Bone marrow (tissue), 2 donors: Measurements from ENCODE around the gene NLK.
"Not testable (repeated sequence)": the region's sequence is repeated elsewhere in the genome, so short reads cannot be mapped to it uniquely, and the experiment has no call there.

Experiments
- DNase-seq, 2 donors: peaks; one replicate each; lab custom pipeline; 2025; lab: John Stamatoyannopoulos, UW

NLK gene

DNA sequence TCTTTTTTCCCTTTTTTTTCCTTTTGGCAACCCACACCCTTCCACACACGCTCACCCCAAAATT is at the start of gene NLK:
NLK (plus strand) TSS at position 21 of the 64 bp plus-strand sequence. CDS start 197 bp downstream, outside the sequence.
- DNase-seq = no peak

DNA sequence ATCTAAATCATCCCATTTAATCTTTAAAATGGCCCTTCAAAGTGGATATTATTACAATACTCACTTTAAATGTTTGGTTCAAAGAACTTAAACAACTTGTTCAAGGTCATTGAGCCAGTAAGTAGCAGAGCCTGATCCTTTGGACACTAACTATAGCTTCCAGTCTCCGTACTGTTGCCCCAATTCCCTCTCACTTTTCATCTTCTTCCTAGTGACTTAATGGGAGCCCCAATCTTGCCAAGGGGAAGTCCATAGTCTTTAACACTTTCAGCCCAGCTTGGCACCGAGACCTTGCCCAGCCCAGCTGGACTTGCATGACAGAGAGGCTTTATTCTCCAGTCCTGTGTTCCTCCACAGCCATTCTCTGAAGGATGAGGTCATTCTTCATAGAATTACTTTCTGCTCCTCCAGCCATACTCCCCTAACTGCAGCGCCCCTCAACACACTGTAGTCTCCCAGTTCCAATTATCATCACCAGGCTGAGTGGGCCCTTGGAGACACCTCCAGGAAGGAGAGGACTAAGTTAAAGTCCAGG is 49.2 kb upstream of the NLK start:
- DNase-seq = no peak

DNA sequence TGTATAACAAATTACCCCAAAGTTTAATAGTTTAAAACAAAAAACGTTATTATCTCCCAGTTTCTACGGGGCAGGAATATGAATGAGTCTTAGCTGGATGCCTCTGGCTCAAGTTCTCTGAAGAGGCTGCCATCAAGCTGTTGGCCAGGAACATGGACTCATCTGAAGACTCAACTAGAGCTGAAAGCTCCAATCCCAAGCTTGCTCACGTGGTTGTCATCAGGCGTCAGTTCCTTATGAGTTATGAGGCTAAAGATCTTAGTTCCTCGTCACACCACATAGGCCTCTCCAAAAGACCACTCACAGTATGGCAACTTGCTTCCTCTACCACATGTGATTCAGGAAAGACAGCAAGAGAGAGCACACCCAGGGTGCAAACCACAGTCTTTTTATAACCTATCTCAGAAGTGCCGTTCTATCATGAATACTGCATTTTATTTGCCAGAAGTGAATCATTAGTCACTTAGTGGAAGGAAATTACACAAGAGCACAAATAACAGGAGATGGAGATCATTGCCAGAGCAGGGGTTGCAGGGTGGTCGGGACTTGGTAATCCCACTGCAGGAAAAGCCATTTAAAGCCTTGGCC is 48.7 kb upstream of the NLK start:
- no peak for DNase-seq

DNA sequence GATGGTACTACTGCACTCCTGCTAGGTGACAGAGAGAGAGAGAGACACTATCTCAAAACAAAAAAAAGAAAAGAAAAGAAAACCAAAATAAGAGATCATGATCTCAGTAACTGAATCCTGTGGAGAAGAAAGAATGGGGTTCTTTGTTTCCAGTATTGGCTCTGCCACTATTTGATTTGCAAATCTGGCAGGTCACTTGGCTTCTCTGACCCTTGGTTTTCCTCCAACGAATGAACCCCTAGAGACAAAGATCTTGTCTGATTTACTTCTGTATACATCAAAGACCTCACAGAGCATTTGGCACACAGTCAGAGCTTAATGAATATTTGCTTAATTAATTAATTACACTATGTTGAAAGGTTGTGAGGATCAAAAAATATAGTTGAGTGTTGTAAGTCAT is 47.9 kb upstream of the NLK start:
- DNase-seq = no peak

DNA sequence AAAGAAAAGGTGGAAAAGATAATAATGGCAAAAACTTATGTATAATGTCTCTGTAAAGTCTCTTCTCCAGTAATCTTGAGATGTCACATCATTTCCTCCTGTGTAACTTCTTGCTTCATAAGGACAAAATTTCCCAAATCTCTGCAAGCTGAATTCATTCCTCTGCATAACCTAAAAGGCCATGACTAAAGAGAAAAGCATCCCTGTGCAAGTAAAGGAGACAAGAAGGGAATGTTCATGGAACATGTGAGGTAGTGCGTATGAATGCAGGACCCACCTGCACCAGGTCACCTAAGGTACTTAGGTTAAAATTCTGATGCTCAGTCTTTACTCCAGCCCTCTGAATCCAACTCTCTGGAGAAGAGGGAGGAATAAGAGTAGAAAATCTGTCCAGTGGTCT is 46.9 kb upstream of the NLK start:
- DNase-seq = no peak

DNA sequence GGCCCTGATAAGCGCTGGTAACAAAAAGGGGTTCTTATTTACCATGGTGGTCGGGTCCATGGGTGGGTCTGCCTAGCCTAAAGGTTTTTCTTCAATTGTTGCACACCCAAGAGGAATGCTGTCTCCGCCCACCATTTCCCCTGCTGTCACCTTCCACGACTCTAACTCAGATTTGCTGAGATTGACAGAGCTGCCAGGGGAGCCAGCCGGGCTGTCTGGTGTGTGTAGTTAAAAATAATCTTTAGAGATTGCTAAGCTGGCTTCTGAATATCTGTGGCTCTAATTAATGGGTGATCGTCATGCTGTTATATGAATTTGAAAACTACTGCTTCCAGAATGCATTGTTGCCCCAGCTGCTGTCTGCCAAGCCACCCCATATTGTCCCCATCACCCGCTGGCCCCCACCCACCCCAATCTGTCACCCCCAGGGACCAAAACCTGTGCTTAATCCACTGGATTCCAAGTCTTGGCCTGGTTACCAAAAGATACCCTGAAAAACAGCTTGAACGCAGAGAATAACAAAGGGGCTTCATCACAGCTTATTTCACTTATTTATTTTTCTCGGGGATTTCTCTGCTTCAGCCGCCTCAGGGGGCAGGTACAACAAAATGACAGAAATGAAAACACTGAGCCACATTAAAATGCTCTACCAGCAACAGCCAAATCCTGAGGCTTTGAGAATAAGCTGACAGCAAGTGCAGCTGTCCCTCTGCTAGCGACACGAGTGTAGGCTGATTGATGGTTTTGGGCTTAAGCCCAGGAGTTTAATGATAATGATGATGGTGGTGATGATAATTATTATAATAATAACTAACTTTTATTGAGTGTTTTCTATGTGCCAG is 46.1 kb upstream of the NLK start:
- DNase-seq = no peak

DNA sequence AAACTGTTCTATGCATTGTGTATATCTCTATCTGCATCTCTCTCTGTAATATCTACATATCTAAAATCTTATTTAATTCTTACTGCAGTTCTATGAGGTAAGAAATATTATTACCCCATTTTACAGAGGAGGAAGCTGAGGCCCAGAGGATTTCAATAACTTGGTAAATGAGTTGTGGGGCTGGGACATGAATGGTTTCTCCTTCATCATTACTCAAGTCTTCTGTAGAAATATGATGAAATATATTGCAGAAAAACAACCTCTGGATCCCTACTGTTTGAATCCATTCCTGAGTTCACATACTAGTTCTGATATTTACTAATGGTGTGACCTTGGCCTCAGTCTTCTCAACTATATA is 45.5 kb upstream of the NLK start:
- no peak for DNase-seq

DNA sequence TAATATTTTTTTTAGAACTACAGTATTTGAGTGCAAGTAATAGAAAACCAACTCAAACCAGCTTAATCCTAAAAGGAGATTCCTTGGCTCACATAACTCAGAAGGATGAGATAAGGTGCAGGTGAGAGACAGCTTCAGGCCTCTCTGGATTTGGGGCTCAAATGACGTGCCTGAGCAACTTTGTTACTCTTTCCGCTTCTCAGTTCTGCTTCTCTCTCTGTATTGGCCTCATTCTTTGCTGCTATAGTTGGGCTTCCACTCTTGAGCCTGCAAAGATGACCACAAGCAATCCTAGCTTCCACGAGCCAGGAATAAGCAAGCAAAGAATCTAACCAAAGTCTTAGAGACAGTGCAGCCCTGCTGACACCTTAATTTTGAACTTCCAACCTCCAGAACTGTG is 45.0 kb upstream of the NLK start:
- DNase-seq = no peak

DNA sequence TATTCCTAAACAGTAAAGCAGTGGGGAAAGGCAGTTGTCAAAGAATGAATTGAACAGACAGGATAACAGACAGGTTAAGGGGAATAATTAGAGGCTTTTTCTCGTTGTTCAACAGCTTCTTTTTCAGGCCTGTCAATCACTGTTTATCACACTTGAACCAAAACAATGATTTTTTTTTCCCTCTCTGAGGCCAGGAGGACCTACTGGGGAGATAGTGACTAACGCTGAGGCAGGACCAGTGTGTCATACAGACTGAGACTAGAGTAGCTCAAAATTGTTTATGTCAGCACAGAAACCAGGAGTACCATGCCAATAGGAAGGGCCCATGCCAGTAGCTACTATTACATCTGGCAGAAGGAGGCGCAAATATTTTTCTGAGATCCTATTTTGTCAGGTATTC is 41.3 kb upstream of the NLK start:
- DNase-seq = no peak

DNA sequence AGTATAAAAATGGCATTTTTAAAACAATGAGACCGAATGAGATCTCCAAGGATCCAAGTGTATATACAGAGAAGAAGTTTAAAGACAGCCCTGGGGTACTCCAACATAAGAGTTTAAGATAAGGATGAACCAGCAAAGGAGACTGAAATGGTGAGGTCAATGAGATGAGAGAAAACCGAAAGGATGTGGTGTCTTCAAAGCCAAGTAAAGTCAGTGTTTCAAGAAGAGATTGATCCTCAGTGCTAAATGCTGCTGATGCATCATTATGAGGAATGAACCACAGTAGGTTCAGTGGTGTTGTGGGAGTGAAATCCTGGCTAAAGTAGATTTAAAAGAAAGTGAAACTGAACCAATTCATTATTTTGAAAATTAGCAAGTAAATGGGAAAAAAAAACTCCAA is 38.1 kb upstream of the NLK start:
- DNase-seq = no peak

DNA sequence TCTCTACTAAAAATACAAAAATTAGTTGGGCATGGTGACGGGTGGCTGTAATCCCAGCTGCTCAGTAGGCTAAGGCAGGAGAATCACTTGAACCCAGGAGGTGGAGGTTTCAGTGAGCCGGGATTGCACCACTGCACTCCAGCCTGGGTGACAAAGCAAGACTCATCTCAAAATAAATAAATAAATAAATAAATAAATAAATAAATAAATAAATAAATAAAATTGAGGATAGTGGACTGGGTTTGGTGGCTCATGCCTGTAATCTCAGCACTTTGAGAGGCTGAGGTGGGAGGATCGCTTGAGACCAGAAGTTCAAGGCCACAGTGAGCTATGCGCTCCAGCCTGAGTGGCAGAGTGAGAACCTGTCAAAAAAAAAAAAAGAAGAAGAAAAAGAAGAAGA is 34.6 kb upstream of the NLK start:
- DNase-seq = not testable (repeated sequence)

DNA sequence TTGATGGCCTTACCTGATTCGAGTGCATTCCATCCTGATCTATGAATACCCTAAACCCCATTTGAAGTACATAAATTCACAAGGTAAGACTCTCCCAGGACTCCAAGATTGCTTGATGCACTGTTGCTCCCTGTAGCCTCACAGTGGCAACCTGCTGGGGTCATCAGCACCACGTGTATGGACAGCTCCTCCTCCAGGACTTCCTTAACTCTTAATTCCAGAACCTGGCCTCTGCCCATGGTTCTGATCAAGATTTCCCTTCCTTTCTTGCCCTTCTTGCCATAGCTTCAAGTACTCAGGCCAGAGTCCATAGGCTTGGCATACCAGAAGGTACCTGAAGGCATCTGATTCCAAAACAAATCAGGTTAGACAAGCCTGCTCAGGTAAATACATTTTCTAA is 34.0 kb upstream of the NLK start:
- DNase-seq = peak in 1 of 2 donors; percentile 12

DNA sequence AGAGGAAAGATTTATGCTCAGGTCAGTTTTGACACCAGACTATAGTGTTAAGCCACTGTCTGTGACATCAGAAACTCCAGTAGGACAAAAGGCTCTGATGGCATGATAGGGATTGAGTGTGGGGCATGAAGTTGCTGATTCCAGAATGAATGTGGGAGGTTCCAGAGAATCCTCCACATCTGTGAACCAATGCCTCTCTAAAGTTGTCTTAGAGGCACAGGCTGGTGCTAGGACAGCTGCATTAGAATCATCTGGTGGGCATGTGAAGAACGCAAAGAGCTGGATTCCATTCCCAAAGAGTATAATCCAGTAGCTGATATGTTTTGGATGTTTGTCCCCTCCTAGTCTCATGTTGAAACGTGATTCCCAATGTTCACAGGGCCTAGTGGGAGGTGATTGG is 32.1 kb upstream of the NLK start:
- DNase-seq = no peak

DNA sequence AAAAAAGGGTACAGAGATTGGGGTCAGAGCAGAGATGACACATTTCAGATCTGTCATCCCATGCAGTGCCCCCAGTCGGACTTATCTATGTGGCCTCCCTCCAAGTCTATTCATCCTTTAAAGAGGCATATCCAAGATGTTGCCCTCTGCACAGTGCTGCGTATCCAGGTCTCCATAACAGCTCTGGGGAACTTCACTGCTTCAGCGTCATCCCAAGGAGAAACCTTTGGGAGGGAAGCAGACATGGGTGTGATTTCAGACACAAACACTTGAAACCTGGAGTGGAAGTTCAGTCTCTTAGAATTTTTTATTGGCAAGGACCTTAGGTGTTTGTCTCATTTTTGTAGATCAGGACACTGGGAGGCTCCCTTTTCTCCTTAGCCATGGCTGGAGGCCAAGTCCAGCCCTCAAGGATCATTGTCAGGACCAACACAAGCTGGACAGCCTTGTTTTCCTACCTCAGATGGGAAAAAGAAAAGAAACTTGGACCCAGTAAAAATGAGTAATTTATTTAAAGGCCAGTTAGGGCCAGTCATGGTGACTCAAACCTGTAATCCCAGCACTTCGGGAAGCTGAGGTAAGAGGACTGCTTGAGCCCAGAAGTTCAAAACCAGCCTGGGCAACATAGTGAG is 23.9 kb upstream of the NLK start:
- DNase-seq = no peak

DNA sequence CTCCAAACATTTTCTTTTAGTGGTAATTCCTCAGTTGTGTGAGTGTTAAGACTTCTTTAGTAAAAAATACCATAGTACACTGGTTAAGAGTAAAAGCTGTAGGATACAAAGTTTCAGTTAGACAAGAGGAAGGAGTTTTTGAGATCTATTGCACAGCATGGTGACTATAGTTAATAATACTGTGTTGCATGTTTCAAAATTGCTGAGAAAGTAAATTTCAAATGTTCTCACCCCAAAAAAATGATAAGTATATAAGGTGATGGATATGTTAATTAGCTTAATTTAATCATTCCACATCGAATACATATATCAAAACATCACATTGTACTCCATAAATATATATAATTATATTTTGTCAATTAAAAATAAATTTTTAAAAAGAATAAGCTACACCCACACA is 22.0 kb upstream of the NLK start:
- no peak for DNase-seq

DNA sequence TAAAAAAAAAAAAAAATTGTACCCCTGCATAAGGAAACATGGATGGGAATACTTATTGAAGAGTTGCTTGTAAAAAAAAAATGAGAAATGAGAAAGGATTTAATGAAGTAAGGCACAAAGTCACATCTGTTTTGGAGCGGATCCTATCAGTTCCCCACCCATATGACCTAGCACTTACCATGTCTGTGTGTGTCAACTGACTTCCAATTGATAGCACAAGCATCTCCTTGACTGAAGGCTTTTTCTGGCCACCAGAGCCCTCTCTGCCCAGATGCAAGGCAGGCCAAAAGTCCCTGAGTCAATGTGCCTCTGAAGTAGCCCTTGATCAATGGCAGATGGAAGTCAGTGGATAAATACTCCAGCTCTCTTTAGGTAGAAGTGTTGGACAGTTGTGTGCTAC is 13.4 kb upstream of the NLK start:
- DNase-seq = no peak

DNA sequence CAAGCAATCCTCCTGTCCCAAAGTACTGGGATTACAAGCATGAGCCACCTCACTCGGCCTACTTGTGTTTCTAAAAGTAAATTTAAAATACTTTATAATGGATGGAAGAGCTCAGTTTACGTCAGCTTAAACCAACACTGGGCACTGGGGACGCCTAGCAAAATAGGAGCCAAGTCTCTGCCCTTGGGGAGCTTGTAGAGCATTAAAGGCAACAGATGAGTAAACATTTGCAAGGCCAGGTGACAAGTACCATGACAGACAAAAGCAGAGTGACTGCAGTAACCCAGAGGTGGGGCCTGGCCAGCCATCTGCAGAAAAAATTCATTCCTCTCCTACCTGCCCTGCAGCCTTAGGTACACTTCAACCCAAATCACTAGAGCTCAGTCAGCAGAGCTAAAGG is 12.1 kb upstream of the NLK start:
- no peak for DNase-seq

DNA sequence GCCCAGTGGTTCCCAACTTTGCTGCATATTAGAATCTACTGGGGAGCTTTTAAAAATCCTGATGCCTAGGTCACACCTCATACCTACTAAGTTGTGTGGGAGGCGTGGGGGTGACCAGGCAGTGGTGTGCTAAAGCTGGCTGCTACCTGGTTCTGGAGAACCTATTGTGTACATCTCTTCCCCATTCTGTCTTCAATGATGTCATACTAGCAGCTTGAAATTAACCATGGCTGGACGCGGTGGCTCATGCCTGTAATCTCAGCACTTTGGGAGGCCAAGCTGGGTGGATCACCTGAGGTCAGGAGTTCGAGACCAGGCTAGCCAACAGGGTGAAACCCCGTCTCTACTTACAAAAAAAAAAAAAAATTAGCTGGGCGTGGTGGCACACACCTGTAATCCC is 11.3 kb upstream of the NLK start:
- DNase-seq = no peak

DNA sequence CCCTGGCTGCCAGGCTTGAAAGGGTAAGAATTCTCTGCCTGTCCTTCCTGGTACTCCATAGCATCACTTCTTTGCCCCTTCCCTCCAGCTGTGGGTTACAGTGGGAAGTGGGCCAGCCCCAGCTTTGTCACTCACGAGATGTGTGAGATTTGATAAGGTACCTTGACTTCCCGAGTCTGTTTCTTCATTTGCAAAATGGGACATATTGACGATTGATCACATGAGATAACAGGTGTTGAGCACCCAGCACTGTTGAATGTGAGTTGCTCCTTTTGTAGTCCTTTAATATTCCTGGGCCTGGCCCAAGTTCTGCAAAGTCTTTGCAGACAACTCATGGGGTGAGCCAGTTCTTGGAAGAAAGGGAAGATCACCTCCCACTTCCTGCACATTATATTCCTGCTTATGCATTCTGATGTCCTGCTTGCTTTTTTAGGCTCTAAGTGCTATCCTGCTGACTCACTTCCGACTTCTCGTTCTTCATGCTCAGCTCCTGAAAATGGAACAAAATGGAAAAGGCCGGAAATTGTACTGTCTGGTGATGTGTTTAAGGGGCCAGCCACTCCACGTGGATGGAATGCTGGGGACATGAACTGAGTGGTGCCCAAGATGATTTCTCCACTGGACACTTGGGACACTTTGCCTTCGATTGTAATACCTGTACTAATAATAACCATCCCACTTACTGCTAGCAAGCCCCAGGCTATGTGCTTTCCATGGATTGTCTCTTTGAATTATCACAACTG is 8.3 kb upstream of the NLK start:
- peak in 1 of 2 donors; percentile 10 for DNase-seq

DNA sequence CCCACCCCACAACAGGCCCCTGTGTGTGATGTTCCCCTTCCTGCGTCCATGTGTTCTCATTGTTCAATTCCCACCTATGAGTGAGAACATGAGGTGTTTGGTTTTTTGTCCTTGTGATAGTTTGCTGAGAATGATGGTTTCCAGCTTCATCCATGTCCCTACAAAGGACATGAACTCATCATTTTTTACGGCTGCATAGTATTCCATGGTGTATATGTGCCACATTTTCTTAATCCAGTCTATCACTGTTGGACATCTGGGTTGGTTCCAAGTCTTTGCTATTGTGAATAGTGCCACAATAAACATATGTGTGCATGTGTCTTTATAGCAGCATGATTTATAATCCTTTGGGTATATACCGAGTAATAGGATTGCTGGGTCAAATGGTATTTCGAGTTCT is 7.0 kb upstream of the NLK start:
- DNase-seq = not testable (repeated sequence)

DNA sequence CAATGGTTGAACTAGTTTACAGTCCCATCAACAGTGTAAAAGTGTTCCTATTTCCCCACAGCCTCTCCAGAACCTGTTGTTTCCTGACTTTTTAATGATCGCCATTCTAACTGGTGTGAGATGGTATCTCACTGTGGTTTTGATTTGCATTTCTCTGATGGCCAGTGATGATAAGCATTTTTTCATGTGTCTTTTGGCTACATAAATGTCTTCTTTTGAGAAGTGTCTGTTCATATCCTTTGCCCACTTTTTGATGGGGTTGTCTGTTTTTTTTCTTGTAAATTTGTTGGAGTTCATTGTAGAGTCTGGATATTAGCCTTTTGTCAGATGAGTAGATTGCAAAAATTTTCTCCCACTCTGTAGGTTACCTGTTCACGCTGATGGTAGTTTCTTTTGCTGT is 6.6 kb upstream of the NLK start:
- not testable (repeated sequence) for DNase-seq

DNA sequence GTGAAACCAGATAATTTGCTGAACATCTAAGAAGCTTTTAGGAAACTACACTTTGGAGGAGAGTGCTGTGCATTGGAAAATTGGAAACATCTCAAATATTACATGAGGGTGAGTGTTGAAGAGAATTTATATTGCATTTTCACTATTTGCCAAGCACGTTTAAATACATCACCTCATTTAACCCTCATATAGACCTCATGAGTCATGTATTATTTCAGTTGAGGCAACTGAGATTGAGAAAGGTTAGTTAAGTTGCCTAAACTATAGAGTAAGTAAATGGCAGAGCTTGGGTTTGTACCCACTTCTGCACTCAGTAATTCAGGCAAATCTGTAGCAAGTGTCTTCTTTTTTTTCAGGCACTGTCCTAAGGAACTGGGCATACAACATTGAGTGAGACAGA is 3.7 kb upstream of the NLK start:
- DNase-seq = no peak

DNA sequence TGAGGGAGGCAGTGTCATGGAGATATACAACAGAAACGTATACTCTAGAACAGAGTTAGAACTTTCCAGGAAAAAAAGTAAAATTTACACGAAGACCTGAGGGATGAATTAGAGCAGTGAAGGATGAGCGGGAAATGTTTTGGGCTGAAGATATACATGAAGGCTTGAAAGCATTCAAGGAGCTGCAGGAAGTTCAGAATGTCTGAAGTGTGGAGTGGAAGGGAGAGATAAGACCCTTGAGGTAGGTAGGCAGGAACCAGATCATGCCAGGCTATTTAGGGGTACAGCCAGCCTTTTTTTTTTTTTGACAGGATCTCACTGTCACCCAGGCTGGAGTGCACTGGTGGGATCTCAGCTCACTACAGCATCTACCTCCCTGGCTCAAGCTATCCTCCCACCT is 3.2 kb upstream of the NLK start:
- peak in 1 of 2 donors; percentile 44 for DNase-seq
